Astrocyte (in vitro differentiated cells and primary cell): ENCODE measurements around the gene TOP2A. TPM values are rescaled to one million over a fixed set of nuclear protein-coding genes. Genes with fewer than 3 reads are reported as not detected.

Source experiments
- DNase-seq: peaks from one replicate; pipeline ENCODE4 v3.0.0-alpha.2; 2010; ENCODE audit warnings: low read depth
- FAIRE-seq: peaks from 2 replicates; lab custom pipeline; 2011; peaks lifted over from hg19 to GRCh38; lab: Jason Lieb, UNC
- H2AFZ ChIP-seq: 2 replicates; pipeline ENCODE4 v1.6.0; 2012; ENCODE audit warnings: low read depth, low read length, inconsistent platforms
- H3K27ac ChIP-seq: 2 replicates; pipeline ENCODE4 v1.5.1; 2011; ENCODE audit warnings: low read depth, low read length, inconsistent platforms
- H3K27me3 ChIP-seq: 2 replicates; pipeline ENCODE4 v1.6.0; 2011; ENCODE audit warnings: low read length, inconsistent platforms; ENCODE audit not compliant: insufficient read depth
- H3K36me3 ChIP-seq: 2 replicates; pipeline ENCODE4 v1.5.1; 2011; ENCODE audit warnings: low read length, inconsistent platforms; ENCODE audit not compliant: insufficient read depth
- H3K4me1 ChIP-seq: 2 replicates; pipeline ENCODE4 v1.5.1; 2011; ENCODE audit warnings: low read length, inconsistent platforms; ENCODE audit not compliant: insufficient read depth
- H3K4me2 ChIP-seq: 2 replicates; pipeline ENCODE4 v1.6.0; 2012; ENCODE audit warnings: low read length, inconsistent platforms
- H3K4me3 ChIP-seq: 2 replicates; pipeline ENCODE4 v1.5.1; 2011; ENCODE audit warnings: low read depth, mild to moderate bottlenecking, low read length, inconsistent platforms; ENCODE audit not compliant: insufficient read depth
- H3K79me2 ChIP-seq: 2 replicates; pipeline ENCODE4 v1.6.0; 2012; ENCODE audit warnings: mild to moderate bottlenecking, low read length, inconsistent platforms; ENCODE audit not compliant: insufficient read depth
- H3K9ac ChIP-seq: 2 replicates; pipeline ENCODE4 v1.6.0; 2012; ENCODE audit warnings: mild to moderate bottlenecking, low read length, inconsistent platforms
- H3K9me3 ChIP-seq: 2 replicates; pipeline ENCODE4 v1.5.1; 2012; ENCODE audit warnings: low read depth, mild to moderate bottlenecking, low read length, inconsistent platforms; ENCODE audit not compliant: insufficient read depth
- H4K20me1 ChIP-seq: 2 replicates; pipeline ENCODE4 v1.6.0; 2012; ENCODE audit warnings: low read length, inconsistent platforms; ENCODE audit not compliant: insufficient read depth
- H3K27ac Mint-ChIP-seq: one replicate; pipeline ENCODE4 v1.8.0; 2021; ENCODE audit warnings: mild to moderate bottlenecking, mixed read lengths; ENCODE audit not compliant: unreplicated experiment
- H3K27me3 Mint-ChIP-seq: one replicate; pipeline ENCODE4 v1.8.0; 2021; ENCODE audit warnings: low read depth, mixed read lengths; ENCODE audit not compliant: unreplicated experiment
- H3K36me3 Mint-ChIP-seq: one replicate; pipeline ENCODE4 v1.8.0; 2021; ENCODE audit warnings: low read depth, mixed read lengths; ENCODE audit not compliant: unreplicated experiment
- H3K4me1 Mint-ChIP-seq: one replicate; pipeline ENCODE4 v1.8.0; 2021; ENCODE audit warnings: low read depth, mixed read lengths; ENCODE audit not compliant: unreplicated experiment
- H3K4me3 Mint-ChIP-seq: one replicate; pipeline ENCODE4 v1.8.0; 2021; ENCODE audit warnings: mild to moderate bottlenecking, moderate library complexity, mixed read lengths; ENCODE audit not compliant: unreplicated experiment
- H3K9me3 Mint-ChIP-seq: one replicate; pipeline ENCODE4 v1.8.0; 2021; ENCODE audit warnings: mild to moderate bottlenecking, mixed read lengths; ENCODE audit not compliant: unreplicated experiment
- CTCF ChIP-seq: IDR thresholded peaks from 2 replicates; pipeline ENCODE4 v1.5.1; 2011; ENCODE audit warnings: low read depth, mild to moderate bottlenecking, inconsistent platforms, low read length, moderate library complexity; ENCODE audit not compliant: insufficient read depth
- EZH2 ChIP-seq: IDR thresholded peaks from 2 replicates; pipeline ENCODE4 v1.6.1; 2012; ENCODE audit warnings: mild to moderate bottlenecking, low read length, inconsistent platforms; ENCODE audit not compliant: insufficient read depth
- total RNA-seq: library from RNA; stranded (reverse); gene quantifications from 2 replicates; pipeline ENCODE4 v1.2.1, GENCODE V29; 2021

The TOP2A gene
- total RNA-seq, 1 donor from 2014 or later: 12.6 TPM

GRCh38 chr17:40364906-40365305, 52.8 kb downstream of the TOP2A start:
- Histone ChIP-seq H3K4me2 (peak overlapping the region; percentile 90), H3K79me2 (no peaks in the 10 kb centered on the region), H3K9ac (no peak overlapping the region), H3K36me3 (no peaks in the 10 kb centered on the region), H4K20me1 (no peaks in the 10 kb centered on the region), H3K4me3 (no peak overlapping the region), H3K9me3 (no peaks in the 10 kb centered on the region), H2AFZ (no peak overlapping the region), H3K27ac (no peak overlapping the region), H3K27me3 (peaks cover 4% of the 10 kb centered on the region), H3K4me1 (peaks cover 6% of the 10 kb centered on the region)
- H3K27ac Mint-ChIP-seq: no peak overlapping the region
- peaks cover 9% of the 10 kb centered on the region for H3K27me3 Mint-ChIP-seq
- no peaks in the 10 kb centered on the region for H3K9me3 Mint-ChIP-seq
- H3K4me1 Mint-ChIP-seq: peaks cover 2% of the 10 kb centered on the region
- H3K4me3 Mint-ChIP-seq: peak overlapping the region; percentile 27
- FAIRE-seq: no peak
- H3K36me3 Mint-ChIP-seq: no peaks in the 10 kb centered on the region
- DNase-seq: no peak
- TF ChIP-seq EZH2 (no peak), CTCF (no peak)

- Mint-ChIP-seq H3K27ac (no peak within 1 kb of the TSS), H3K36me3 (no peaks in the 10 kb centered on the region), H3K4me3 (peak within 1 kb of the TSS; percentile 77), H3K27me3 (peaks cover 9% of the 10 kb centered on the region), H3K4me1 (peaks cover 2% of the 10 kb centered on the region), H3K9me3 (no peaks in the 10 kb centered on the region)
- FAIRE-seq (no peak), DNase-seq (no peak)
- peak within 1 kb of the TSS; percentile 87 for H2AFZ ChIP-seq
- no peak within 1 kb of the TSS for H3K27ac ChIP-seq
- no peaks in the 10 kb centered on the region for H3K9me3 ChIP-seq
- H3K36me3 ChIP-seq: no peaks in the 10 kb centered on the region
- no peaks in the 10 kb centered on the region for H3K79me2 ChIP-seq
- H3K4me3 ChIP-seq: peak within 1 kb of the TSS; percentile 56
- no peak for TF ChIP-seq EZH2
- TF ChIP-seq CTCF: no peak
- H3K4me1 ChIP-seq: peaks cover 6% of the 10 kb centered on the region
- peak within 1 kb of the TSS; percentile 90 for H3K4me2 ChIP-seq
- H4K20me1 ChIP-seq: no peaks in the 10 kb centered on the region
- H3K27me3 ChIP-seq: peaks cover 4% of the 10 kb centered on the region
- H3K9ac ChIP-seq: peak within 1 kb of the TSS; percentile 23
Observed at GRCh38 chr17:40364121-40364861, 53.4 kb downstream of the TOP2A start, which contains the start of gene GJD3. GJD3 (minus strand) TSS chr17:40364737; CDS start chr17:40363815, 922 bp downstream.
